Hepatocyte (in vitro differentiated cells): ENCODE data around the gene CTDSPL2.
"Not testable (repeated sequence)": the region's sequence is repeated elsewhere in the genome, so short reads cannot be mapped to it uniquely, and the experiment has no call there.

Experiments
- CTCF ChIP-seq: fragments of 200-600 bp; sonication (generic); IDR thresholded peaks from 2 replicates; pipeline ENCODE4 v1.5.1; 2016; ENCODE audit warnings: antibody characterized with exemption, mild to moderate bottlenecking; ENCODE audit not compliant: poor library complexity
- EZH2phosphoT487 ChIP-seq: fragments of 200-600 bp; sonication (generic); IDR thresholded peaks from one replicate; pipeline ENCODE4 v1.6.1; 2018; ENCODE audit warnings: antibody characterized with exemption, mild to moderate bottlenecking, low read depth, moderate library complexity; ENCODE audit not compliant: unreplicated experiment, severe bottlenecking

DNA sequence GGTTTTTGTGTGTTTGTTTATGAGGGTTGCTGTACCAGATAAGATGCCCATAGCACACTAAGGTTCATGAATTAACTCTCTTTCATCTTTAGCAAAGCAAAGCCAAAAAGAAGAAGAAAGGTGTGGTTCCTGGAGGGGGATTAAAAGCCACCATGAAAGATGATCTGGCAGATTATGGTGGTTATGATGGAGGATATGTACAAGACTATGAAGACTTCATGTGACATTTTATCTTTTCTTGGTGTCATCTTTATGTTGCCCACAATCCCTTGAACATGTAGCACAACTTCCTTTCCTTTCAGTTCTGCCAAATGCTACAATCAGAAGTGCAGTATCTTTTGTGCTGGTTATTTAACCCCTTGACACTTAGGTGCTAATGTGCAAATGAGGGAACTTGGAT is 133.5 kb downstream of the CTDSPL2 start:
- TF ChIP-seq CTCF, EZH2phosphoT487: not testable (repeated sequence)
